ENCODE results near the gene ISG15.

ISG15 gene

DNA sequence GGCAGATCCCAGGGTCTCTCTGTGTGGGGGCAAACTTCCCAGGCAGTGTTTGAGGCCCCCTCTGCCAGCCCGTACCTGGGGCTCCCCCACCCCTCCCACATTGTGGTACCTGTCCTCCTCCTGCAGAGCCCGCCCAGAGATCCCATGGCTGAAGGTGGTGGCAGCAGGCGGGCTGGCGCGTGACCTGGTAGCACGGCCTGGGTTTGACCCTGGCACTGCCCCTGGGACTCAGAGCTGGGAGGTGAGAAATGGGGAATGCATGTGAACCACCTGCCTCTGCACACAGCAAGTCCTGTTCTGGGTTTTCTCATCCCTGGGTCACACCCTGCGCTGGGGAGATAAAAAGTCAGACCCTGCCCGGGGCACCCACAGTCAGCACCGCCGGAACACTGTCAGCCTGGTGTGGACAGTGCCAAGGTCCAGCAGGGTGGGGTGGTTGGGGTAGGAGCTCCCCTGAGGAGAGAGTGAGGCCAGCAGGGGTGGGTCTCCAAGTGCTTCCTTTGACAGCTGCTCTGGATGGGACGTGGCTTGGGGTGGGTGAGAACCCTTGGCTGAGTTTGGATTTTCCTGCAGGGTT is 18.4 kb downstream of the ISG15 start:
- no peak overlapping the region for H3K4me3 ChIP-seq (ENCODE audit: insufficient read length, low read depth)
- DNase-seq (ENCODE audit: low read depth, low spot score) = no peak
- no peak for TF ChIP-seq ZNF274 (IDR thresholded peaks at IDR 0.05; ENCODE audit: low read depth, low read length)
- TF ChIP-seq YY1 (IDR thresholded peaks at IDR 0.05; ENCODE audit: insufficient read depth, insufficient read length) = no peak
- no peak for TF ChIP-seq SUZ12 (IDR thresholded peaks at IDR 0.05; ENCODE audit: extremely low read depth, insufficient read depth, insufficient read length)
- peak overlapping the region; percentile 42 for H3K9ac ChIP-seq (ENCODE audit: insufficient read length, low read depth)
- H3K4me1 ChIP-seq (ENCODE audit: insufficient read depth, insufficient read length) = peaks cover 29% of the 10 kb centered on the region
- no peaks in the 10 kb centered on the region for H3K27me3 ChIP-seq (ENCODE audit: insufficient read depth, insufficient read length)
- H3K9me3 ChIP-seq (ENCODE audit: insufficient read depth, low read length) = no peaks in the 10 kb centered on the region
- peaks cover 40% of the 10 kb centered on the region for H3K36me3 ChIP-seq (ENCODE audit: insufficient read depth, insufficient read length, low read length)

DNA sequence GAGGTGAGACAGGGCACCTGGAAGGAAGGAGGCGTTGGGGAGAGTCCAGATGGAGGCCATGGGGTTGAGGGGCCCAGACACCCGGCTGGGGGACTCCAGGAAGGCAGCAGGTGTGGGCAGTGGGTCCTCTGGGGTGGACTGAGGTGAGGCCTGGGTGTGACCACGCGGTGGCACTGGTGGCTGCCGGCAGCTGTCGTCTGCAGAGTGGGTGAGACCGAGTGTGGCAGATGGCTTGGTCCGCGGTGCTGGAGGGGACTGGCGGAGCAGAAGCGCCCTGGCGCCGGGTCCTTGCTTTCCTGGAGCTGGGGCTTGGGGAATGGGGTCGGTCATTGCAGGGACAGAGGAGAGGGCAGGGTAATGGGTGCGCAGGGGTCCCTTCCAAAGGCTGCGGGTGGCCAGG is 19.1 kb downstream of the ISG15 start:
- Histone ChIP-seq H3K4me1 (ENCODE audit: insufficient read depth, insufficient read length) (peaks cover 29% of the 10 kb centered on the region), H3K36me3 (ENCODE audit: insufficient read depth, insufficient read length, low read length) (peaks cover 38% of the 10 kb centered on the region), H3K9ac (ENCODE audit: insufficient read length, low read depth) (no peak overlapping the region), H3K27me3 (ENCODE audit: insufficient read depth, insufficient read length) (no peaks in the 10 kb centered on the region), H3K4me3 (ENCODE audit: insufficient read length, low read depth) (no peak overlapping the region), H3K9me3 (ENCODE audit: insufficient read depth, low read length) (no peaks in the 10 kb centered on the region)
- no peak for DNase-seq (ENCODE audit: low read depth, low spot score)
- TF ChIP-seq YY1 (IDR thresholded peaks at IDR 0.05; ENCODE audit: insufficient read depth, insufficient read length) = no peak
- TF ChIP-seq ZNF274 (IDR thresholded peaks at IDR 0.05; ENCODE audit: low read depth, low read length) = no peak
- TF ChIP-seq SUZ12 (IDR thresholded peaks at IDR 0.05; ENCODE audit: extremely low read depth, insufficient read depth, insufficient read length) = no peak

DNA sequence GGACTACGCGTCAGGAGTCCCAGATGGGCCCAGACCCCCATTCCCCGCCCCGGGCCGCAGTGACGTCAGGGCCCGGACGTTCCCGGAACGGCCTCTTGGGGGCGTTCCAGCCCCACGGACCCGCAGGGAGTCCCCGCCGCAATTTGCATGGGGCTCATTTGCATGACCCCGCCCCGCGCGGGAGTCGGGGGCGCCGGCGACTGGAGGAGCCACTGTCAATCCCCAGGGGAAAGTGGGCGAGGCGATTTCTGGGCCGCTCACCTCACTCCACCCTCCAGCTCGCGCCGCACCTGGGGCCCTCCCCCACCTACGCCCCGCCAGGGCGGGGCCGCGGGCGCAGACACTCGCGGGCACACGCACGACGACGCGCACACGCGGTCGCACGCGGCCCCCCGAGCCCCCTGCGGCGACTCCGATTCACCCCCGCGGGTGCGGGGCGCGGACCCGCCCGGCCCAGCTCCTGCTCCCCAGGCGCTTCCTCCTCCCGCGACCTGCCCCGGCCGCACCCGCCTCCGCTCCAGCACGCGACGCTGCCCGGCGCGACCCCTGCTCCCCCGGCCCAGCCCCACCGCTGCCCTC is 19.8 kb downstream of the ISG15 start:
- H3K9ac ChIP-seq (ENCODE audit: insufficient read length, low read depth) = no peak overlapping the region
- H3K36me3 ChIP-seq (ENCODE audit: insufficient read depth, insufficient read length, low read length) = peaks cover 37% of the 10 kb centered on the region
- DNase-seq (ENCODE audit: low read depth, low spot score) = peak; percentile 86
- TF ChIP-seq YY1 (IDR thresholded peaks at IDR 0.05; ENCODE audit: insufficient read depth, insufficient read length) (no peak), ZNF274 (IDR thresholded peaks at IDR 0.05; ENCODE audit: low read depth, low read length) (no peak), SUZ12 (IDR thresholded peaks at IDR 0.05; ENCODE audit: extremely low read depth, insufficient read depth, insufficient read length) (no peak)
- H3K4me3 ChIP-seq (ENCODE audit: insufficient read length, low read depth) = peak overlapping the region; percentile 19
- H3K4me1 ChIP-seq (ENCODE audit: insufficient read depth, insufficient read length) = peaks cover 30% of the 10 kb centered on the region
- no peaks in the 10 kb centered on the region for H3K9me3 ChIP-seq (ENCODE audit: insufficient read depth, low read length)
- H3K27me3 ChIP-seq (ENCODE audit: insufficient read depth, insufficient read length) = no peaks in the 10 kb centered on the region

DNA sequence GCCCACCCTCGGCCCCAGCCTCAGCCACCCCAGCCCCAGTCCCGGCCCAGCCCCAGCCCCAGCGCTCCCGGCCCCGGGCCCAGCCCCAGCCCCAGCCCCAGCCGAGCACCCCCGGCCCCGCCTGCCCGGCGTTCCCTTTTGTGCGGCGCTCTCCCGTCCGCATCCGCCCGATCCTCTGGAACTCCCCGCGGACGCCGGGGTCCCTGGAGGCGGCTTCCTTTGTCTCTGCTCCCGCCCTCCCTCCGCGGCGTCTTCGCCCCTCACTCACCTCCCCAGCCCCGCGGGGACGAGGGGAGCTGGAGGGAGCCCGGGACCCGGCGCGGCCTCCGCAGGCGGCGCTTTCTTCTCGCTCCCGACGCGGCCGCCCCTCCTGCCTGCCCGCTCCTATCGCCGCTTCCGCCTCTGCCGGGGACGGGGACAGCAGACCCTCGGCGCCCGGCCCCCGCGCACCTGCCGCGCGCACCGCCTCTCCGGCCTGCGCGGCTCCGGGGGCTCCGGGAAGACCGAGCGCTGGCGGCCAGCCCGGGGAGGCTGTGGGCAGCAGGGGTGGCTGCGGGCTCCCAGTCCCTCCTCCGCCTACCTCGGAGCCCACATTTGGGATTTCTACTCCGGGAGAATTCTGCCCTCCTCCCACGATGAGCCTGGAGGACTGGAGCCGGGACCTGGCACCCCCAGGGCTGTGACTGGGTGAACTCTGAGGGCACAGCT is 20.6 kb downstream of the ISG15 start:
- Histone ChIP-seq H3K36me3 (ENCODE audit: insufficient read depth, insufficient read length, low read length) (peaks cover 45% of the 10 kb centered on the region), H3K4me3 (ENCODE audit: insufficient read length, low read depth) (peak overlapping the region; percentile 28), H3K27me3 (ENCODE audit: insufficient read depth, insufficient read length) (no peaks in the 10 kb centered on the region), H3K9ac (ENCODE audit: insufficient read length, low read depth) (peak overlapping the region; percentile 56), H3K9me3 (ENCODE audit: insufficient read depth, low read length) (no peaks in the 10 kb centered on the region), H3K4me1 (ENCODE audit: insufficient read depth, insufficient read length) (peaks cover 31% of the 10 kb centered on the region)
- no peak for DNase-seq (ENCODE audit: low read depth, low spot score)
- TF ChIP-seq SUZ12 (IDR thresholded peaks at IDR 0.05; ENCODE audit: extremely low read depth, insufficient read depth, insufficient read length) = no peak
- TF ChIP-seq ZNF274 (IDR thresholded peaks at IDR 0.05; ENCODE audit: low read depth, low read length) = no peak
- TF ChIP-seq YY1 (IDR thresholded peaks at IDR 0.05; ENCODE audit: insufficient read depth, insufficient read length) = no peak

DNA sequence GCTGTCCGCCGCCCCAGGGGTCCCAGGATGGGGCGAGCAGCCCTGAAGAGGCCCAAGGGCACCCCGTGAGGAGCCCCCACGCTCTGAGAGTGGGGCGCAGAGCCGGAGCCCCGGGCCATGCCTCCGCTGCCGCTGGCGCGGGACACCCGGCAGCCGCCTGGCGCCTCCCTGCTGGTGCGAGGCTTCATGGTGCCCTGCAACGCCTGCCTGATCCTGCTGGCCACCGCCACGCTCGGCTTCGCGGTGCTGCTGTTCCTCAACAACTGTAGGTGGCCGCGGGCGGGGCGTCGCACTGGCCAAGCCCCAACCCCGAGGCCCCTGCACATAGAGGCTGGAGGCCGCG is 21.1 kb downstream of the ISG15 start:
- Histone ChIP-seq H3K4me3 (ENCODE audit: insufficient read length, low read depth) (no peak overlapping the region), H3K9me3 (ENCODE audit: insufficient read depth, low read length) (no peaks in the 10 kb centered on the region), H3K36me3 (ENCODE audit: insufficient read depth, insufficient read length, low read length) (peaks cover 45% of the 10 kb centered on the region), H3K27me3 (ENCODE audit: insufficient read depth, insufficient read length) (no peaks in the 10 kb centered on the region), H3K9ac (ENCODE audit: insufficient read length, low read depth) (peak overlapping the region; percentile 56), H3K4me1 (ENCODE audit: insufficient read depth, insufficient read length) (peaks cover 34% of the 10 kb centered on the region)
- TF ChIP-seq SUZ12 (IDR thresholded peaks at IDR 0.05; ENCODE audit: extremely low read depth, insufficient read depth, insufficient read length) = no peak
- no peak for DNase-seq (ENCODE audit: low read depth, low spot score)

DNA sequence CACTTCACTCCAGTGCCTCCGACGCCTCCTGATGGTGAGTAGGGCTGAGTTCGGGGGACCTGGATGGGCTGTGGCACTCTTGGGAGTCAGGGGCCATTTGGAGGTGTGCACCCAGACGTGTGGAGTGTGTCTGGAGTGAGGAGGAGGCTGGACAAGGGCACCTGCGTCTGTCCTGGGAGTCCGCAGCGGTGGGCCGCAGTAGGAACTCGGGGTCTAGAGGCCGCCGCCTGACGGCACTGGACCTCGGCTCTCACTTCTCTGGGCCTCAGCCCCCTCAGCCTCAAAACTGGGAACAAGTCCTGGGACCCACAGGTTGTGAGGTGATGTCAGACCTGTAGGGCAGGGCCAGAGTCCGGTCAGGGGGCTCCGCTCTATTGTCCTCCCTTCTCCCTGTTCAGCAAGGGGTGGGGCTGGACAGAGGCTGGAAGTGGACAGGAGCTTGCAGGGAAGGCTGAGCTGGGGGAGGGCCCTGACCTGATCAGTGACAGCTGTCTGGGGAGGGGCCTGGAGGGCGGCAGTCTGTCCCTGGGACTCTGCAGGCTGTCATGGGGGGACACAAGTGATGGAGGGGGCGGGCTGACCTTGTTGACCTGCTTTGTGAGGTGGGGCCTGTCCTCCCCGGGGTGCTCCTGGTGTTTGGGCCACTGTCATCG is 22.1 kb downstream of the ISG15 start:
- no peak overlapping the region for H3K9ac ChIP-seq (ENCODE audit: insufficient read length, low read depth)
- H3K9me3 ChIP-seq (ENCODE audit: insufficient read depth, low read length) = no peaks in the 10 kb centered on the region
- no peak for TF ChIP-seq YY1 (IDR thresholded peaks at IDR 0.05; ENCODE audit: insufficient read depth, insufficient read length)
- no peak for TF ChIP-seq SUZ12 (IDR thresholded peaks at IDR 0.05; ENCODE audit: extremely low read depth, insufficient read depth, insufficient read length)
- no peak for TF ChIP-seq ZNF274 (IDR thresholded peaks at IDR 0.05; ENCODE audit: low read depth, low read length)
- peaks cover 33% of the 10 kb centered on the region for H3K4me1 ChIP-seq (ENCODE audit: insufficient read depth, insufficient read length)
- no peak for DNase-seq (ENCODE audit: low read depth, low spot score)
- H3K27me3 ChIP-seq (ENCODE audit: insufficient read depth, insufficient read length) = no peaks in the 10 kb centered on the region
- peaks cover 45% of the 10 kb centered on the region for H3K36me3 ChIP-seq (ENCODE audit: insufficient read depth, insufficient read length, low read length)
- no peak overlapping the region for H3K4me3 ChIP-seq (ENCODE audit: insufficient read length, low read depth)
